Stimulated activated CD8-positive, alpha-beta memory T cell treated with anti-CD3 and anti-CD28 coated beads, Interleukin-4, amount 100 ng/mL, for 48 hours (primary cell): ENCODE data around the gene JAKMIP1.

Experiments used
- DNase-seq: peaks from one replicate; pipeline ENCODE4 v3.0.0-alpha.2; 2020

The JAKMIP1 gene

DNA sequence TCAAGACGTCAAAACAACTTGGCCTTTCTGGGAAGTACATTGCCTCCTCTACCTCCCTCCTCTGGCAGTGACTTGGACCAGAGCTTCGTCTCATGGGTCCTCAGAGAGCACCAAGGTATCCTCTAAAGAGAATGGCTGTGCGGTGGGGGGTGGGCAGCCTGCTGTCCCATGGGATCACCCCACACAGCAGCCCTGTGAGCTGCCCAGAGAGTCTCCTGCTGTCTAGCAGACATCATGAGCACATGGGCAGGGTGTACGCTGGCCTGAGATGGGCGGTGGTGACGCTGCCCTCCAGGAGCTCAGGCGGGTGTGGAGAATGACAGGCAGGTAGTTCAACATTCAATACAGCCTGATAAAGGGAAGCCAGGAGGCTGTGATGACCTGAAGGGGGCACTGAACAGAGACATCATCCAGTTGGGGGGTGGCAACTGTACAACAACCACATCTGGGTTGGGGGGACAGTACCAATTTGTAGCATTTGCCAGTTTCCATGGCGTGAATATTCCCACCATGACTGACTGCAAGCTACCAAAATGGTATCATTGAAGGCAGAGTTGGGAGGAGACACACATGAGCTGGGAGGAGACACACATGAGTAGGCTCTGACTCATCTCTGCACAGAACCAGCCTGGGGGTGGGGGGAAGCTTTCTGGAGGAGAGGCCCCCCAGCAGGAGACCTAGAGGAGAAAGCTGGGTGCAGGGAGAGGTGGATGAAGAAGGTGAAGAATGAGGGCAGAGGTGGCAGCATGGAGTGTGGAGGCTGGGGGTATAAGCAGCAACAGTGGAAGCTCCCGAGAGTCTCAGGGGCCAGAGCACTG lies 218.0 kb downstream of the JAKMIP1 start:
- no peak for DNase-seq

DNA sequence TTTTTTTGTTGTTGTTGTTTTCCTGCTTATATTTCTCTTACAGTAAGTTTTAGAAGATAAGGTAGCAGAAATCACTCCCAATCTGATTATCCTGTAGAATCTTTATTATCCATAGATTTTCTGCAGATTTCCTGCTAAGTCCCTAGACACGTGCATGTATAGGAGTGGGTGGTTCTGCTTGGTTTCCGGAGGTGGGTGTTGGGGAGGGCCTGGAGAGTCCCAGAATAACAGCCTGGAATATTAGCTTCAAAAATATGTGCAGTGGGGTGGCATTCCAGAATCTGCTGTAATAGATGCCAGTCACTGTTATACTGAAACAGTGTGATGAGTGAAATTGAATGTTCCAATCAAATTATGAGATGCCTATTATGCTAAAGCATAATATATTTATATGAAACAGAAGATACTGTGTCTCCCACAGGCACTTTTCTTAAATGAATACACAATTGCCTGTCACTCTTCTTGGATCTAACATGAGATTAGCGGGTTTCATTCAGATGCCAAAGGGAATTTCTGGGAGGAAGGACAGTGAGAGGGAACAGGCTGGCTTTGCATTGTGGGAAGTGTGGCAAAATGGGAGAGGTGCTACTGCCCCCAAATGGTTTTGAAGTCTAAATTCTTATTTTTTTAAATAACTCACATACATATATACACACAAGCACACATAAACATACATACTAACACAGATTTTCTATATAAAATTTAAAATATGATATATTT lies 219.8 kb downstream of the JAKMIP1 start:
- no peak for DNase-seq

DNA sequence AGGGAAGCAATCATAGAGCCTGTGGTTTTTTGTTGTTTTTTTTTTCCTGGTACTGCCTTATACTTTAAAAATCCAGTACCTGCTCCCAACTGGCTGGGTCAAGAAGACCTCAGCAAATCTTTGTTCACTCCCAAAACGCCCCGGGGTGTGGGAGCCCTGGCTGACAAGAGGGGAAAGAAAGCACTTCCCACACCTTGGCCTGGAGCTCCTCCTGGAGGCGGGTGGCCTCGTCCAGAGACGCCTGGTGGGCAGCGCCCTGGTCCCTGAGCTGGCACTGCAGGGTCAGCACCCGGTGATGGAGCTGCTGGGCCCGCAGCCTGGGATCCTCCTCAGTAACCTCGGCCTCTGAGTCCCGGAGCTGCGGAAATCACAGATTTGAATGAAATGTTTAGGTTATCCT lies 220.4 kb downstream of the JAKMIP1 start:
- no peak for DNase-seq

DNA sequence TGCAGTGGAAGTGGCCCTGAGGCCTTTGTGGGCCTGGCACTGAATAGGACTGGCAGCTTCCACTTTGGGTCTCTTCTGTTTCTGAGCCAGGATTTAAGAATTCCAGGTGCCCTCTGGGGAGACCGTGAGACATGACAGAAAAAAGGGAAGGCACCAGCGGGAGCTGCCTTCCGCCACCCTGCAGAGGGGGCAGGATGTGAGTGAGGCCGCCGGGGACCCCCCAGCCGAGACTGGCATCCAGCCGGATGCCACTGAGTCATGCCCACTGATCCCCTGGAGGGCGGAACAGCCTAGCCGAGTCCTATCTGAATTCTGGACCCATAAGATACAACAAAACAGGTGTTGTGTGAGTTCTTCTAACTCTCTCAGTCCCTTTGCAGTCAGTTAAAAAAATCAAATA lies 223.4 kb downstream of the JAKMIP1 start:
- no peak for DNase-seq

DNA sequence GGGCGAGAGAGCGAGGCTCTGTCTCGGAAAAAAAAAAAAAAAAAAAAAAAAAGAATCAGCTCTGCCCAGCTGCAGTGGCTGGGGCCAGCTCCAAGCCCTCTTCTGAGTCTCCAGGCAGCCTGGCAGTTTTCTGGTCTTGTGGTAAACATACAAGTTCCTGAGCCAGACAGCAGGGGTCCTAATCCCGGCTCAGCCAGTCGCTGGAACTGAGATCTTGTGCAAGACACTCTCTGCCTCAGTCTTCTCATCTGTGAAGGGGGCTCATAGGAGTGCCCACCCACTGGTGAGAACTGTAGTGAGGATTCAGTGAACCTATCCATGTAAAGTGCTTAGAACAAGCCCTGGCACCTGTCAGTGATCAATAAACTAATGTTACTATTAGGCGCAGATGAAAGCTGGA lies 223.9 kb downstream of the JAKMIP1 start:
- DNase-seq: no peak
